Measurements from ENCODE around the gene TSSK6.

DNA sequence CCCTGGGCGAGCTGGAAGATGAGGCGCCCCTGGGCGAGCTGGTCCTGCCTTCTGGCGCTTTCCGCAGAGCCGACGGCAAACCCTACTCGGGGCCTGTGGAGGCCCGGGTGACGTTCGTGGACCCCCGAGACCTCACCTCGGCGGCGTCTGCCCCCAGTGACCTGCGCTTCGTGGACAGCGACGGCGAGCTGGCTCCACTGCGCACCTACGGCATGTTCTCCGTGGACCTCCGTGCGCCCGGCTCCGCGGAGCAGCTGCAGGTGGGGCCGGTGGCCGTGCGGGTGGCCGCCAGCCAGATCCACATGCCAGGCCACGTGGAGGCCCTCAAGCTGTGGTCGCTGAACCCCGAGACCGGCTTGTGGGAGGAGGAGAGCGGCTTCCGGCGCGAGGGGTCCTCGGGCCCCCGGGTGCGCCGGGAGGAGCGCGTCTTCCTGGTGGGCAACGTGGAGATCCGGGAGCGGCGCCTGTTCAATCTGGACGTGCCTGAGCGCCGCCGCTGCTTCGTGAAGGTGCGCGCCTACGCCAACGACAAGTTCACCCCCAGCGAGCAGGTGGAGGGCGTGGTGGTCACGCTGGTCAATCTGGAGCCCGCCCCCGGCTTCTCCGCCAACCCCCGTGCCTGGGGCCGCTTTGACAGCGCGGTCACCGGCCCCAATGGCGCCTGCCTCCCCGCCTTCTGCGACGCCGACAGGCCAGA, 29.1 kb upstream of the TSSK6 start:
- TF ChIP-seq CTCF (IDR thresholded peaks at IDR 0.05; ENCODE audit: low read length) = no peak
- TF ChIP-seq EZH2 (IDR thresholded peaks at IDR 0.05; ENCODE audit: borderline replicate concordance, low read length) = no peak

Measured in OCI-LY1 (cell line).